T-helper 2 cell (primary cell): Measurements from ENCODE around the gene CCDC106.

Source experiments
- DNase-seq, 5 experiments: peaks; one replicate each; pipeline versions ENCODE4 v3.0.0 to v3.0.0-alpha.2; 2012 to 2022

The CCDC106 gene

GRCh38 chr19:55700813-55701212 lies 52.8 kb downstream of the CCDC106 start:
- DNase-seq: no peak

DNA sequence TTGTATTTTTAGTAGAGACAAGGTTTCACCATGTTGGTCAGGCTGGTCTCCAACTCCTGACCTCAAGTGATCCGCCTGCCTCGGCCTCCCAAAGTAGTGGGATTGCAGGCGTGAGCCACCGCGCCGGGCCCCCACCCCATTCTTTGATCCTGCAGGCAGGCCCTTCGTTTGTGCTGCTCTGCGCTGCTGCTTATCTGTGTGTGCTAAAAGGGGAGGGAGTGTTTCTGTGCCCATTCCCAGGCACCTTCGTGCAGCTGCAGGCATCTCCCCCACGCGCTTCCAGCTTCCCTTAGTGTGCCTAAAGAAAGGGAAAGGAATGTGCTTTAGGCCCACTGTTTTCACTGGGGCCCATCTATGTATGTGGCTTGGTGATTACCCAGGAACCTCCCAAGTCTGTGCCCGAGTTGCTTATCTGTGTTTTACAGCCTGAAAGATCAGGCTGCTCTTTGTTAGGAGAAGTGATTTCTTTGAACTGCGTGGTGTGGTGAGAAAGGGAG lies 54.2 kb downstream of the CCDC106 start:
- DNase-seq: no peak
